HG02870 (cell line): ENCODE measurements around the gene SERPINA4.

ENCODE experiments used
- ATAC-seq: cut with Tn5 transposase; IDR thresholded peaks from one replicate; pipeline ENCODE4 v1.9.1; 2021; ENCODE audit warnings: mild to moderate bottlenecking, moderate library complexity; ENCODE audit not compliant: unreplicated experiment

SERPINA4 gene

GRCh38 chr14:94542811-94543440 is 18.3 kb upstream of the SERPINA4 start:
- no peak for ATAC-seq

- ATAC-seq: no peak
These were observed 17.7 kb upstream of the SERPINA4 start for GRCh38 chr14:94543449-94544124.

- no peak for ATAC-seq
These were observed 16.5 kb upstream of the SERPINA4 start for GRCh38 chr14:94544726-94545125.

- ATAC-seq: no peak
These were observed 16.0 kb upstream of the SERPINA4 start for GRCh38 chr14:94545131-94545841.

GRCh38 chr14:94547151-94547680 is 14.0 kb upstream of the SERPINA4 start:
- no peak for ATAC-seq

- no peak for ATAC-seq
These were observed 13.5 kb upstream of the SERPINA4 start for GRCh38 chr14:94547726-94548125.

- no peak for ATAC-seq
These were observed 12.9 kb upstream of the SERPINA4 start for GRCh38 chr14:94548131-94548998.

- ATAC-seq: no peak
These were observed 11.9 kb upstream of the SERPINA4 start for GRCh38 chr14:94548999-94549985.

- ATAC-seq: no peak
These were observed 11.2 kb upstream of the SERPINA4 start for GRCh38 chr14:94550041-94550440.

- no peak for ATAC-seq
These were observed 5.3 kb upstream of the SERPINA4 start for GRCh38 chr14:94555991-94556390.

GRCh38 chr14:94557327-94557726 is 3.9 kb upstream of the SERPINA4 start:
- no peak for ATAC-seq

- no peak for ATAC-seq
These were observed 2.4 kb upstream of the SERPINA4 start for GRCh38 chr14:94558842-94559241.

- ATAC-seq: no peak
These were observed 1.5 kb upstream of the SERPINA4 start for GRCh38 chr14:94559638-94560290.

- ATAC-seq: no peak
These were observed 964 bp upstream of the SERPINA4 start for GRCh38 chr14:94560291-94560665.

- ATAC-seq: no peak
These were observed 391 bp downstream of the SERPINA4 start for GRCh38 chr14:94561656-94562010.

GRCh38 chr14:94562022-94562421 is 780 bp downstream of the SERPINA4 start:
- ATAC-seq: no peak

- ATAC-seq: no peak
These were observed 2.0 kb downstream of the SERPINA4 start for GRCh38 chr14:94562941-94563883.

- ATAC-seq: no peak
These were observed 3.1 kb downstream of the SERPINA4 start for GRCh38 chr14:94564381-94564780.
